ENCODE measurements around the gene CARD11. TPM values are rescaled to one million over a fixed set of nuclear protein-coding genes. Genes with fewer than 3 reads are reported as not detected.

Gene CARD11
- total RNA-seq, 1 donor, result under 0.01 TPM

DNA sequence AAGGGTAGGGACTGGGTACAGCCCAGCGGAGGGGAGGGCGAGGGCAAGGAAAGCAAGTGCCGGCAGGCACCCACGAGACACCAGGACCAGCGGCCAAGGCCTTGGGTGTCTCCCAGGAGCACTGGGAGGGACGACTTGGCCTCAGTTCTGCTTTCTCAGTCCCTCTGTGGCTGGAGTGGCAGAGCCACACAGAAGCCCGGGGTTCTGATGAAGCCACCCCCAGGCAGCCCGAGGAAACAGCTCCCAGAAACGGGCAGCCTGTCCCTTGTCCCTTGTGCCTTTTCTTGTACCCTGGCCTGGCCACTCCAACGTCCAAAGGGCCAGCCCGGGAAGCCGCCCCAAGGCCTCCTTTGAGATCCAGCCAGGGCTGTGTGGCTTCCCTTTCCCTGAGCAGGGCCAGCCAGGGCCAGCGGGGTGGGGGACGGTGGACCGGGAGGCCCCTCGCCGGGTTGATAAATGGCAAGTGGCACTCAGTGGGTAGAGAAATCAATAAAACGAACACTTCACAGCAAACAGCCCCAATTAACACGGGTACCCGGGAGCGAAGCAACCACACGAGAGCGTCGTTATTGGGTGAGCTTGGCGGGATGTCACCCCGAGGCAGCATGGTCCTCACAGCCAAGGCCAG, 129.8 kb downstream of the CARD11 start:
- TF ChIP-seq, protein P1, sequence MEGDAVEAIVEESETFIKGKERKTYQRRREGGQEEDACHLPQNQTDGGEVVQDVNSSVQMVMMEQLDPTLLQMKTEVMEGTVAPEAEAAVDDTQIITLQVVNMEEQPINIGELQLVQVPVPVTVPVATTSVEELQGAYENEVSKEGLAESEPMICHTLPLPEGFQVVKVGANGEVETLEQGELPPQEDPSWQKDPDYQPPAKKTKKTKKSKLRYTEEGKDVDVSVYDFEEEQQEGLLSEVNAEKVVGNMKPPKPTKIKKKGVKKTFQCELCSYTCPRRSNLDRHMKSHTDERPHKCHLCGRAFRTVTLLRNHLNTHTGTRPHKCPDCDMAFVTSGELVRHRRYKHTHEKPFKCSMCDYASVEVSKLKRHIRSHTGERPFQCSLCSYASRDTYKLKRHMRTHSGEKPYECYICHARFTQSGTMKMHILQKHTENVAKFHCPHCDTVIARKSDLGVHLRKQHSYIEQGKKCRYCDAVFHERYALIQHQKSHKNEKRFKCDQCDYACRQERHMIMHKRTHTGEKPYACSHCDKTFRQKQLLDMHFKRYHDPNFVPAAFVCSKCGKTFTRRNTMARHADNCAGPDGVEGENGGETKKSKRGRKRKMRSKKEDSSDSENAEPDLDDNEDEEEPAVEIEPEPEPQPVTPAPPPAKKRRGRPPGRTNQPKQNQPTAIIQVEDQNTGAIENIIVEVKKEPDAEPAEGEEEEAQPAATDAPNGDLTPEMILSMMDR (IDR thresholded peaks at IDR 0.05; ENCODE audit: insufficient read depth, low read length), result no peak
- no peak for DNase-seq (ENCODE audit: low read depth)
- no peak overlapping the region for H3K4me3 ChIP-seq (ENCODE audit: low read depth, low read length)

DNA sequence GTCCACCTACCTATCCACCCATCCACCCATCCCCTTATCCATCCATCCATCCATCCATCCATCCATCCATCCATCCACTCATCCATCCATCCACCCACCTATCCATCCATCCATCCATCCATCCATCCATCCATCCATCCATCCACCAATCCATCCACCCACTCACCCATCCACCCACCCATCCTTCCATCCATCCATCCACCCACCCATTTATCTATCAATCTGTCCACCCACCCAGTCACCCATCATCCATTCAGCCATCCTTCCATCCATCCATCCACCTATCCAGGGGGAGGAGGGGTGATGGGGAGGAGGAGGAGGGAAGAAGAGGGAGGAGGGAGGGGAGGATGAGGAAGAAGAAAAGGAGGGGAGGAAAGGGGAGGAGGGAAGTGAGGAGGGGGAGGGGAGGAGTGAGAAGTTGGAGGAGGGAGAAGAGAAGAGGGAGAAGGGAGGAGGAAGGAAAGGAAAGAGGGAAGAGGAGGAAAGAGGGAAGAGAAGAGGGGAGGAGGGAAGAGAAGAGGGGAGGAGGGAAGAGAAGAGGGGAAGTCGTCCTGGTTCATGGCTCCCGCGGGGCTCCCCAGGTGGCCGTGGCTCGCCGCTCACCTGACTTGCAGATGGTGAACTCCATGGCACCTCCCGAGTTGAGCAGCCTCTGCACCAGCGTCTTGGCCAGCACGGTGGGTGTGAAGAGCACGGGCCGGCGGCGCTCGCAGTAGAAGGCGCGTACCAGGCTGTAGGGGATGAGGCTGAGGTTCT, 130.8 kb downstream of the CARD11 start:
- no peak overlapping the region for H3K4me3 ChIP-seq (ENCODE audit: low read depth, low read length)
- TF ChIP-seq, protein P1 (IDR thresholded peaks at IDR 0.05; ENCODE audit: insufficient read depth, low read length), result no peak
- DNase-seq (ENCODE audit: low read depth), result no peak

DNA sequence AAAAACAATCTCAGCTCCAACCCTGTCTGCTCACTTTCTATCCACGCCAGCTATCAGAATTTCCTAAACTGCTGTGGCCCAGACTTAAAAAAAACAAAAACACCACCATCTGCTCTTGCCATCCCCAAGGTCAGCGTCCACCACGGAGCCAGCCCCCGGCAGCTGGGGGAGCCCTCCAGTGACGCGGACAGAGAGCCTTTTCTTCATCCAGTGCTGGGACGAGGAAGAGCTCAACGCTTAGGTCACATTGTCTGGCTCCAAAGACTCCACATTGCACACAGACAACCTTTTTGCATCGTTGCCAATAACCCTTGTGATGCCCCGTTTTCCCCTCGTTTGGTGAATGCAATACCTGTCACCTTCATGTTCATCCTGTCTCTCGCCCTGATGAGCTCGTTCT, 132.2 kb downstream of the CARD11 start:
- TF ChIP-seq, protein P1 (IDR thresholded peaks at IDR 0.05; ENCODE audit: insufficient read depth, low read length), result no peak
- DNase-seq (ENCODE audit: low read depth), result no peak
- no peak overlapping the region for H3K4me3 ChIP-seq (ENCODE audit: low read depth, low read length)

DNA sequence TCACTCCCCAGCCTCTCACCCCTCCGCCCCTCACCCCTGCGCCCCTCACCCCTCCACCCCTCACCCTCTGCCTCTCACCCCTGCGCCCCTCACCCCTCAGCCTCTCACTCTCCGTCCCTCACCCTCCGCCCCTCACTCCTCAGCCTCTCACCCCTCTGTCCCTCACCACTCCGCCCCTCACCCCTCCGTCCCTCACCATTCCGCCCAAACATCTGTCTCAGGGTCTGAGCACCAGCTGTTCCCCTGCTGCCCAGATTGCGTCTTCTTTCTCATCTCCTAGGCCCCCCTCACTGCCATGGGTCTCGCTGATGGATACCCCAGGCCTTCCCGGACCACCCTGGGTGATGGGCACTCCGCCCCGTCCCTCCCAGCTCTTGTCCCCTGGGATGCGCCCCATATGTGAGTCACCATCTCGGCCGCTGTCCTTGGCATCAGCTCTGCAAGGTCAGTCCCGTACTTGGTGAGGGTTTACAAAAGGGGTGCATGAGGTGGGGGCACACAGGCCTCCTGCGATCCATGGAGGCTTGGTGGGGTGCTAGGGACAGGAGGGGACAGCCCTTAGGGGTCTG, 134.1 kb downstream of the CARD11 start:
- TF ChIP-seq, protein P1 (IDR thresholded peaks at IDR 0.05; ENCODE audit: insufficient read depth, low read length), result no peak
- DNase-seq (ENCODE audit: low read depth), result no peak
- no peak overlapping the region for H3K4me3 ChIP-seq (ENCODE audit: low read depth, low read length)

DNA sequence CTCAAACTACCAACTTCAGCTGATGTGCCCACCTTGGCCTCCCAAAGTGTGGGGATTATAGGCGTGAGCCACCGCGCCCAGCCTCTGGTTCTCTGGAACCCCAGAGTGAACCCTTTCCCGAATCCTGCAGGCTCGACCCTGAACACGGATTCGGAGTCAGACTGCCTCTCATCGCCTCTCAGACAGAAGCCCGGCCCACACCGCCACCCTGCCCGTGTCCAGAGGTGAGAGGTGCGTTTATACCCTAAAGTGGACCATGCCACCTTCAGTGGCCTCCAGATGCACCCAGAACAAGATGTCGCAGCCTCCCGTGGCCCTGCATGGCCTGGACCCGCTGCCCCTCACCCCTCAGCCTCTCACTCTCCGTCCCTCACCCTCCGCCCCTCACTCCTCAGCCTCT, 134.6 kb downstream of the CARD11 start:
- TF ChIP-seq, protein P1 (IDR thresholded peaks at IDR 0.05; ENCODE audit: insufficient read depth, low read length), result no peak
- no peak for DNase-seq (ENCODE audit: low read depth)
- no peak overlapping the region for H3K4me3 ChIP-seq (ENCODE audit: low read depth, low read length)

DNA sequence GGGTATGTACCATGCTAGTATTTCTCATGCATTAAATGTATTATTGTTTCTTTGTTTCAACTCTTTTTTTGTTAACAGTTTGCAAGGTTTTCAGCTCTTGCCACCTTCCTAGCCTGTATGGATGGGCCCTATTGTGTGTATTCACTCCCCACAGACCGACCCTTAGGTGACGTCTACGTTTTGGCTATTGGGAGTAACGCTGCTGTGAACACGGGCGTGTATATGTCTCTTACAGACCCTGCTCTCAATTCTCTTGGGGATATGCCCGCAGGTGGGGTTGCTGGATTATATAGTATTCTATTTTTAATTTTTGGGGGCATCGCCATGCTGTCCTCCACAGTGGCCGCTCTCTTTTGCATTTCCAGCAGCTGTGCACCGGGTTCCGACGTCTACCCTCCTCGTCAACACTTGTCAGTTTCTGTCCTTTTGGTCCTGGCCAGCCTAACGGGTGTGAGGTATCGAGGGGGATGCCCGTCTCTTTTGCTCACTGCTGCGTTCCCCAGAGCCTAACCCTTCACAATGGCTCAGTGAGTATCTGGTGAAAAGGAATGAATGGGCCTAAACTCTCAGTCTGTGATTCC, 135.5 kb downstream of the CARD11 start:
- no peak overlapping the region for H3K4me3 ChIP-seq (ENCODE audit: low read depth, low read length)
- no peak for DNase-seq (ENCODE audit: low read depth)
- TF ChIP-seq, protein P1 (IDR thresholded peaks at IDR 0.05; ENCODE audit: insufficient read depth, low read length), result no peak
